ENCODE measurements around the gene UPF2. TPM values are rescaled to one million over a fixed set of nuclear protein-coding genes. Genes with fewer than 3 reads are reported as not detected.

Gene UPF2
- total and polyA plus RNA-seq, 2 of the 13 experiments (the other 11 are each of a cell fraction or from before 2014, with no cell fraction given): 6.2 to 14.5 TPM

GRCh38 chr10:11959966-11960365 is 82.6 kb downstream of the UPF2 start:
- H4K20me1 ChIP-seq (ENCODE audit: insufficient read depth, low read length): no peaks in the 10 kb centered on the region
- ATAC-seq (no peak), DNase-seq (ENCODE audit: low spot score) (no peak), FAIRE-seq (no peak)
- no peaks in the 10 kb centered on the region for H3K79me2 ChIP-seq (ENCODE audit: insufficient read depth, low read length)
- H3K9me3 ChIP-seq (ENCODE audit: low read length): no peaks in the 10 kb centered on the region
- POLR2A ChIA-PET: interaction anchor here (1.2 kb wide), 1 partner anchor 165 kb away, joined by 3 read pairs; no protein-coding TSS in a partner anchor
- intact Hi-C loops (cut with micrococcal nuclease; ENCODE audit: unreplicated experiment): no loop called here
- no peak overlapping the region for H3K27ac ChIP-seq (ENCODE audit: extremely low read length, insufficient read depth, low read length)
- no peak overlapping the region for H2AFZ ChIP-seq (ENCODE audit: low read length)
- peaks cover 21% of the 10 kb centered on the region for H3K4me1 ChIP-seq (ENCODE audit: insufficient read depth, low read length)
- WGBS (ENCODE audit: low lambda C conversion rate): 97% methylated on average over 4 of the region's 4 CpGs
- in situ Hi-C loops (cut with HindIII; ENCODE audit: extremely low pct_ligation_motif_present, low pct_unique_long_range_greater_than_20kb): no loop called here
- BruUV-seq (replicated peaks): no TSS peak
- H3K36me3 ChIP-seq (replicated peaks in 1 of 2; ENCODE audit: control insufficient read depth in 1 of 2, insufficient read depth in 2 of 2, low read length in 2 of 2): peaks cover 4 to 33% of the 10 kb centered on the region in 2 experiments
- TF ChIP-seq RARA (CRISPR knock-in tag; IDR thresholded peaks at IDR 0.05) (no peak), SNAPC4 (CRISPR knock-in tag; IDR thresholded peaks at IDR 0.05) (no peak), KAT8 (CRISPR knock-in tag; IDR thresholded peaks at IDR 0.05) (no peak), PRPF4 (IDR thresholded peaks at IDR 0.05; ENCODE audit: low read depth, low read length, poor library complexity, severe bottlenecking) (no peak), CCAR2 (optimal IDR thresholded peaks at IDR 0.05; ENCODE audit: low read depth, low read length) (no peak), CBFB (CRISPR knock-in tag; IDR thresholded peaks at IDR 0.05) (no peak), CENPBD1 (CRISPR knock-in tag; IDR thresholded peaks at IDR 0.05; ENCODE audit: borderline replicate concordance, low read depth) (no peak), ZNF329 (CRISPR knock-in tag; IDR thresholded peaks at IDR 0.05; ENCODE audit: low read depth) (no peak), ZNF784 (CRISPR knock-in tag; IDR thresholded peaks at IDR 0.05; ENCODE audit: borderline replicate concordance) (no peak), ZSCAN5A (CRISPR knock-in tag; IDR thresholded peaks at IDR 0.05; ENCODE audit: borderline replicate concordance) (no peak), ZNF737 (CRISPR knock-in tag; IDR thresholded peaks at IDR 0.05; ENCODE audit: borderline replicate concordance) (no peak), TFDP1 (CRISPR knock-in tag; IDR thresholded peaks at IDR 0.05; ENCODE audit: borderline replicate concordance) (no peak), THAP11 (CRISPR knock-in tag; IDR thresholded peaks at IDR 0.05) (no peak), AGO2 (optimal IDR thresholded peaks at IDR 0.05; ENCODE audit: low read depth, low read length) (no peak), ZNF20 (CRISPR knock-in tag; IDR thresholded peaks at IDR 0.05) (no peak), FOSL2 (CRISPR knock-in tag; IDR thresholded peaks at IDR 0.05) (no peak)
- CTCF ChIA-PET (ENCODE audit: low intra/inter-chr PET ratio, low total read pairs): no interaction called here
- no peak overlapping the region for H3K4me2 ChIP-seq (ENCODE audit: low read depth, low read length)
- H3K9ac ChIP-seq (ENCODE audit: insufficient read depth, low read depth, low read length): no peak overlapping the region
- no peak overlapping the region for H3K4me3 ChIP-seq (replicated peaks in 1 of 3; ENCODE audit: insufficient read depth in 1 of 3, low read depth in 2 of 3, low read length in 3 of 3)
- H3K27me3 ChIP-seq (ENCODE audit: control insufficient read depth in 1 of 2, insufficient read depth in 2 of 2, low read length in 2 of 2): no peaks in the 10 kb centered on the region
